ENCODE results near the gene SLAIN2. TPM values are rescaled to one million over a fixed set of nuclear protein-coding genes. Genes with fewer than 3 reads are reported as not detected.

SLAIN2 gene
- total and polyA plus RNA-seq, 7 donors: 25.6 to 167 (median 95.9) TPM

- TF ChIP-seq, protein P1, sequence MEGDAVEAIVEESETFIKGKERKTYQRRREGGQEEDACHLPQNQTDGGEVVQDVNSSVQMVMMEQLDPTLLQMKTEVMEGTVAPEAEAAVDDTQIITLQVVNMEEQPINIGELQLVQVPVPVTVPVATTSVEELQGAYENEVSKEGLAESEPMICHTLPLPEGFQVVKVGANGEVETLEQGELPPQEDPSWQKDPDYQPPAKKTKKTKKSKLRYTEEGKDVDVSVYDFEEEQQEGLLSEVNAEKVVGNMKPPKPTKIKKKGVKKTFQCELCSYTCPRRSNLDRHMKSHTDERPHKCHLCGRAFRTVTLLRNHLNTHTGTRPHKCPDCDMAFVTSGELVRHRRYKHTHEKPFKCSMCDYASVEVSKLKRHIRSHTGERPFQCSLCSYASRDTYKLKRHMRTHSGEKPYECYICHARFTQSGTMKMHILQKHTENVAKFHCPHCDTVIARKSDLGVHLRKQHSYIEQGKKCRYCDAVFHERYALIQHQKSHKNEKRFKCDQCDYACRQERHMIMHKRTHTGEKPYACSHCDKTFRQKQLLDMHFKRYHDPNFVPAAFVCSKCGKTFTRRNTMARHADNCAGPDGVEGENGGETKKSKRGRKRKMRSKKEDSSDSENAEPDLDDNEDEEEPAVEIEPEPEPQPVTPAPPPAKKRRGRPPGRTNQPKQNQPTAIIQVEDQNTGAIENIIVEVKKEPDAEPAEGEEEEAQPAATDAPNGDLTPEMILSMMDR (IDR thresholded peaks at IDR 0.05): no peak
- TF ChIP-seq EP300 (IDR thresholded peaks at IDR 0.05): no peak
- no peak for TF ChIP-seq POLR2A (IDR thresholded peaks at IDR 0.05)
- TF ChIP-seq POLR2AphosphoS5 (IDR thresholded peaks at IDR 0.05): no peak
- Histone ChIP-seq H3K27me3 (no peaks in the 10 kb centered on the region), H3K36me3 (no peaks in the 10 kb centered on the region), H3K27ac (no peak overlapping the region), H3K4me3 (no peak overlapping the region), H3K4me1 (peaks cover 0 to 36% (median 20%) of the 10 kb centered on the region in 4 donors), H3K9me3 (no peaks in the 10 kb centered on the region)
- intact Hi-C loops (cut with DNase I): no loop called here
- whole genome bisulfite sequencing, 2 donors: 95 to 97% methylated on average over 1 of the region's 1 CpG
- no peak for DNase-seq
Observed at GRCh38 chr4:48361012-48361400, 19.7 kb downstream of the SLAIN2 start.

GRCh38 chr4:48366611-48367010, 25.3 kb downstream of the SLAIN2 start:
- TF ChIP-seq POLR2A (IDR thresholded peaks at IDR 0.05) (no peak), EP300 (IDR thresholded peaks at IDR 0.05) (no peak), POLR2AphosphoS5 (IDR thresholded peaks at IDR 0.05) (no peak)
- TF ChIP-seq, protein P1 (IDR thresholded peaks at IDR 0.05): no peak
- no peak for DNase-seq
- 58 to 66% methylated on average over 3 of the region's 3 CpGs for WGBS, 2 donors
- H3K27me3 ChIP-seq: no peaks in the 10 kb centered on the region
- no peaks in the 10 kb centered on the region for H3K9me3 ChIP-seq
- peaks cover 0 to 27% (median 13%) of the 10 kb centered on the region in 4 donors for H3K4me1 ChIP-seq
- no peaks in the 10 kb centered on the region for H3K36me3 ChIP-seq
- no peak overlapping the region for H3K4me3 ChIP-seq
- intact Hi-C loops (cut with DNase I): no loop called here
- no peak overlapping the region for H3K27ac ChIP-seq

- Histone ChIP-seq H3K9me3 (no peaks in the 10 kb centered on the region), H3K4me3 (no peak overlapping the region), H3K27ac (no peak overlapping the region), H3K27me3 (no peaks in the 10 kb centered on the region), H3K36me3 (no peaks in the 10 kb centered on the region), H3K4me1 (peaks cover 0 to 26% (median 13%) of the 10 kb centered on the region in 4 donors)
- intact Hi-C loops (cut with DNase I): no loop called here
- WGBS, 2 donors: 30 to 81% methylated on average over 2 of the region's 2 CpGs
- no peak for DNase-seq
- TF ChIP-seq, protein P1 (IDR thresholded peaks at IDR 0.05): no peak
- TF ChIP-seq EP300 (IDR thresholded peaks at IDR 0.05) (no peak), POLR2AphosphoS5 (IDR thresholded peaks at IDR 0.05) (no peak), POLR2A (IDR thresholded peaks at IDR 0.05) (no peak)
Observed at GRCh38 chr4:48367016-48367415, 25.7 kb downstream of the SLAIN2 start.

DNA sequence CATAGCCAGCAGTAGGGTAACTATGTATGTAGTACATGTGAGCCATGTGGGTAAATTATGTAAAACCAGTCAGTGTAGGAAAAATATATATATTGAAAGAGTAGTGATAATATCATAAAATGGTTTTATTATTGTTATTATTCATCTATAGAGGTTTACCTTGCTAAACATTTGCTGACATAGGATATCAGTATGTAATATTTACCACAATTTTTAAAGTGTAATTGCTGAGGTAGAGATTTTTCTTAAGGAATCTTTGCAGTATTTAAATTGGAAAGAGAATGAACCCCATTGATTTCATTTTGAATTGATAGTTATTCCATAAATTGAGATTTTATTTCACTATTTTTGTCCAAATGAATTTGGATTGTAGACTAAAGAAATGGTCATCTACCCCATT, 27.1 kb downstream of the SLAIN2 start:
- H3K27ac ChIP-seq: no peak overlapping the region
- no peaks in the 10 kb centered on the region for H3K36me3 ChIP-seq
- H3K4me1 ChIP-seq: peaks cover 0 to 29% (median 13%) of the 10 kb centered on the region in 4 donors
- no peak for DNase-seq
- no peaks in the 10 kb centered on the region for H3K9me3 ChIP-seq
- H3K27me3 ChIP-seq: no peaks in the 10 kb centered on the region
- intact Hi-C loops (cut with DNase I): no loop called here
- TF ChIP-seq, protein P1 (IDR thresholded peaks at IDR 0.05): no peak
- TF ChIP-seq POLR2A (IDR thresholded peaks at IDR 0.05): no peak
- H3K4me3 ChIP-seq: no peak overlapping the region

GRCh38 chr4:48369248-48369647, 27.9 kb downstream of the SLAIN2 start:
- WGBS, 2 donors: 35 to 66% methylated on average over 2 of the region's 2 CpGs
- intact Hi-C loops (cut with DNase I): no loop called here

More at GRCh38 chr4:48369248-48369647, 27.9 kb downstream of the SLAIN2 start:
- DNase-seq: no peak
- H3K27ac ChIP-seq: no peak overlapping the region
- no peak overlapping the region for H3K4me3 ChIP-seq
- no peaks in the 10 kb centered on the region for H3K27me3 ChIP-seq
- no peaks in the 10 kb centered on the region for H3K36me3 ChIP-seq
- peaks cover 0 to 29% (median 13%) of the 10 kb centered on the region in 4 donors for H3K4me1 ChIP-seq
- no peak for TF ChIP-seq POLR2A (IDR thresholded peaks at IDR 0.05)
- TF ChIP-seq, protein P1 (IDR thresholded peaks at IDR 0.05): no peak
- no peak for TF ChIP-seq EP300 (IDR thresholded peaks at IDR 0.05)
- no peaks in the 10 kb centered on the region for H3K9me3 ChIP-seq
